ENCODE results near the gene DENND4B. TPM values are rescaled to one million over a fixed set of nuclear protein-coding genes. Genes with fewer than 3 reads are reported as not detected.

Gene DENND4B
- total RNA-seq, 4 donors from 2014 or later, result 19.2 to 30.4 (median 26.2) TPM

GRCh38 chr1:153967107-153967999 is 20.8 kb upstream of the DENND4B start, which contains the start of gene CREB3L4:
Gene CREB3L4 (plus strand): TSS chr1:153967902. CDS start chr1:153968526, 624 bp downstream.
- TF ChIP-seq EP300 (IDR thresholded peaks at IDR 0.05), result no peak
- peak; percentile 31 to 49 (median 37) for TF ChIP-seq CTCF (IDR thresholded peaks at IDR 0.05)
- peak; percentile 94 to 95 for TF ChIP-seq POLR2AphosphoS5 (IDR thresholded peaks at IDR 0.05)
- TF ChIP-seq POLR2A (IDR thresholded peaks at IDR 0.05; ENCODE audit: low read depth), result no peak
- Histone ChIP-seq H3K36me3 (no peaks in the 10 kb centered on the region), H3K9me3 (no peaks in the 10 kb centered on the region), H3K4me3 (peak within 1 kb of the TSS; percentile 57 to 69 (median 66)), H3K27ac (replicated peaks in 1 of 4) (peak within 1 kb of the TSS; percentile 89 to 92 (median 90)), H3K4me1 (peaks cover 28 to 51% (median 48%) of the 10 kb centered on the region in 4 donors), H3K27me3 (no peaks in the 10 kb centered on the region)
- intact Hi-C loops (cut with DNase I), result no loop called here
- DNase-seq (ENCODE audit: extremely low spot score), result peak; percentile 98
- WGBS, result 0% methylated on average over 34 of the region's 60 CpGs

DNA sequence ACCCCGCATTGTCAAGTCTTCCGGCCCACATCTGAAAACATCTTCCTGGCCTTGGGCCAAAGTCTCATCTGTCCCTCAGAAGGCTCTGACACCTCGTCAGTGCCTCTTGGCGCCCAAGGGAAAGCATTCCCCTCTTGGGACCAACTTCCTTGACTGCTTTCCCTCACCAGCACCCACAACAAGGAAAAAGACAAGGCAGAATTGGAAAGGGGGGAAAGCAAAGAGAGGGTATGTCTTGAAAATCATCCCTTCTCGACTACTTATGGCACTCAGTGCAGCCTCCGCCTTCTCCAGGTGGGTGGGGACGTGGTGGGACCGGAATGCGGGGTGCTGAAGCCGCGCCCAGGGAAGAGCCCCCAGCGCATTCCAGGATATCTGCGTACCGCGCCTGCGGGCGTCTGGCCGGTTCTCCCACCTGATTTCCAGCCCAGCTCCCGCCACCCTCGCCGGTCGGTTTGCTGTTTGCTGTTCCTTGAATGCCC is 17.4 kb upstream of the DENND4B start:
- Histone ChIP-seq H3K4me1 (peaks cover 54 to 78% (median 72%) of the 10 kb centered on the region in 4 donors), H3K36me3 (peaks cover 0 to 21% (median 19%) of the 10 kb centered on the region in 4 donors), H3K9me3 (no peaks in the 10 kb centered on the region), H3K27ac (replicated peaks in 1 of 4) (peak overlapping the region; percentile 94 to 96 (median 95)), H3K27me3 (no peaks in the 10 kb centered on the region), H3K4me3 (peak overlapping the region; percentile 68 to 92 (median 74))
- intact Hi-C loops (cut with DNase I), result no loop called here
- TF ChIP-seq POLR2A (IDR thresholded peaks at IDR 0.05; ENCODE audit: low read depth) (peak; percentile 19), CTCF (IDR thresholded peaks at IDR 0.05) (no peak), POLR2AphosphoS5 (IDR thresholded peaks at IDR 0.05) (no peak)
- 0% methylated on average over 16 of the region's 22 CpGs for WGBS
- DNase-seq (ENCODE audit: extremely low spot score), result no peak

- TF ChIP-seq POLR2A (IDR thresholded peaks at IDR 0.05; ENCODE audit: low read depth) (peak; percentile 72), EP300 (IDR thresholded peaks at IDR 0.05) (no peak), CTCF (IDR thresholded peaks at IDR 0.05) (no peak), POLR2AphosphoS5 (IDR thresholded peaks at IDR 0.05) (peak; percentile 86 to 91)
- H3K9me3 ChIP-seq, result no peaks in the 10 kb centered on the region
- DNase-seq (ENCODE audit: extremely low spot score), result peak; percentile 100
- H3K27me3 ChIP-seq, result no peaks in the 10 kb centered on the region
- peaks cover 50 to 74% (median 68%) of the 10 kb centered on the region in 4 donors for H3K4me1 ChIP-seq
- intact Hi-C loops (cut with DNase I), result no loop called here
- H3K27ac ChIP-seq (replicated peaks in 1 of 4), result peak within 1 kb of the TSS; percentile 94 to 96 (median 95)
- peak within 1 kb of the TSS; percentile 68 to 92 (median 74) for H3K4me3 ChIP-seq
- 2% methylated on average over 12 of the region's 54 CpGs for WGBS
- peaks cover 0 to 21% (median 19%) of the 10 kb centered on the region in 4 donors for H3K36me3 ChIP-seq
Measured at GRCh38 chr1:153963030-153963849, 16.7 kb upstream of the DENND4B start, which contains the start of gene SLC39A1. Gene SLC39A1 (minus strand): TSS chr1:153963537. CDS start chr1:153962715, 822 bp downstream.

DNA sequence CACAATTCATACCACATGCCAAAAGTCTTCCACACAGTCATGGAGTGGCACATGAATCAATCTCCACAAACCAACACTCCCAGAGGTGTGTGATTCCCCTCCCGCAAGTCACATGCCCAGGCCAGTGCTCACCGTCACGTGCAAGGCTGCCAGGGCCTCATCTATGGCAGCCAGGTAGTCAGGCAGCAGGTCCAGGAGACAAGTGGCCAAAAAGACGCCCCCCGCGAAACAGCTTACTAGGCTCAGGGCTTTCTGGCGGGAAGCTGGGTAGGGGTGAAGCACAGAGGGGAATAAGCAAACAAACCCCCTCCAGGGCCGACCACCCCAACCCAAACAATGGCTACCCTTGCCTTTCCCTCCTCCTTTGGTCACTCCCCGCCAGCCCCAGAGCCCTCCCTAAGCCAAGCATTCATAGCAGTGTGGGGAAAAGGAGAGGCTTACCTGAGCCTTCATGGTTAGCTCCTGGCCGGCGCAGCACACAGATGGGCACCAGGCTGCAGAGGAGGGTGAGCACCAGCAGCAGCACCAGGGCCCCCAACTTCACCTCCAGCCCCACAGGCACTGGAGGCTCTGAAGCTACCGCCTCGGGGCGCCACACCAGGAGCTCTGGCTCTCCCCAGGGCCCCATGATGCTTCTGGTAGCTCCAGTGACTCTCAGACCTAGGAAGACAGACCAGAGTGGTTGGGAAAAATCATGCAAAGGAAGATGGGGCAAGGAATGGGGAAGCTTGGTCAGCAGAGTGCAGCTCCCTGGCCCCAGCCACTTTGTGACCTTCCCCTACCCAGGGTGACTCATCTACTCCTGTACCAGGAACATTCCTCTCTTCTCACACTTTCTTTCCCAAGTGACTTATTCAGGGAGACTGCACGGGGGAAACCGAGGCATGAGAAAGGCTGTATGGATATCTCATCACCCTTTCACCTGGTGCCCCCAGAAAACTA is 15.8 kb upstream of the DENND4B start:
- TF ChIP-seq POLR2A (IDR thresholded peaks at IDR 0.05; ENCODE audit: low read depth) (no peak), POLR2AphosphoS5 (IDR thresholded peaks at IDR 0.05) (peak in 1 of 2 donors; percentile 7), EP300 (IDR thresholded peaks at IDR 0.05) (no peak), CTCF (IDR thresholded peaks at IDR 0.05) (no peak)
- peak overlapping the region; percentile 94 to 96 (median 95) for H3K27ac ChIP-seq (replicated peaks in 1 of 4)
- H3K27me3 ChIP-seq, result no peaks in the 10 kb centered on the region
- peaks cover 0 to 21% (median 19%) of the 10 kb centered on the region in 4 donors for H3K36me3 ChIP-seq
- intact Hi-C loops (cut with DNase I), result no loop called here
- H3K4me1 ChIP-seq, result peaks cover 53 to 74% (median 68%) of the 10 kb centered on the region in 4 donors
- WGBS, result 40% methylated on average over 11 of the region's 16 CpGs
- peak overlapping the region; percentile 68 to 92 (median 74) for H3K4me3 ChIP-seq
- DNase-seq (ENCODE audit: extremely low spot score), result no peak
- H3K9me3 ChIP-seq, result no peaks in the 10 kb centered on the region
